GM13977 (cell line): ENCODE measurements around the gene NRSN2.
"Not testable (repeated sequence)": the region's sequence is repeated elsewhere in the genome, so short reads cannot be mapped to it uniquely, and the experiment has no call there.

Experiments used
- DNase-seq: peaks from one replicate; pipeline ENCODE4 v3.0.0; 2012; ENCODE audit warnings: low spot score
- in situ Hi-C: fragments of 300-500 bp; cut with MboI; formaldehyde crosslinking; loops from one replicate; pipeline ENCODE4 v1.12.0; 2022; ENCODE audit warnings: low sequenced_read_pairs, low pct_unique_long_range_greater_than_20kb, mixed read lengths, inconsistent platforms; ENCODE audit not compliant: unreplicated experiment
- TF ChIP-seq, protein P1 (sequence below): IDR thresholded peaks from 2 replicates; pipeline ENCODE4 v1.5.1; 2012; ENCODE audit warnings: mild to moderate bottlenecking, control low read depth; ENCODE audit not compliant: insufficient read depth; ENCODE audit errors: extremely low read depth, missing control alignments

Gene NRSN2

DNA sequence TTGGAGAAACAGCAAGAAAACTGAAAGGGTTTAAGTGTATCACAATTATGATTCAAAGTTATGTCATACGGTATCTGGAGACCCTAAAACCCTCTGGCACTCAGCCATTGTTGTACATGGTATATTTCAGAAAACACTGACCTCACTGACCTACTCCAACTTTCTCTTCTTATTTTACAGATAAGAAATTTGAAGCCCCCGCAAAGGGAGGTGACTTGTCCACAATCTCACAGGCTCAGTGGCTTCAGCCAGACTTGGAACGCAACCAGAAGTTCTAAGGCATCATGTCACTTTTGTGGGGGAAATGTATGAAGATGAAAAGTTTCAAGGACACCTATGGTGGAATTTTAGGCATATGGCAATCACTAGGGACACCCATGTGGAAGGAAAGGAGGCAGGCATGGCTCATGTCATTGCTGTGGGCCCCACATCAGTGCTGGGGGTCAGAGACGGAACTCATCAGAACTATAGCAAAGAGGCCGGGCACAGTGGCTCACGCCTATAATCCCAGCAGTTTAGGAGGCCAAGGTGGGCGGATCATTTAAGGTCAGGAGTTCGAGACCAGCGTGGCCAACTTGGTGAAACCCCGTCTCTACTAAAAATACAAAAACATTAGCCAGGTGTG lies 28.5 kb downstream of the NRSN2 start:
- TF ChIP-seq, protein P1, sequence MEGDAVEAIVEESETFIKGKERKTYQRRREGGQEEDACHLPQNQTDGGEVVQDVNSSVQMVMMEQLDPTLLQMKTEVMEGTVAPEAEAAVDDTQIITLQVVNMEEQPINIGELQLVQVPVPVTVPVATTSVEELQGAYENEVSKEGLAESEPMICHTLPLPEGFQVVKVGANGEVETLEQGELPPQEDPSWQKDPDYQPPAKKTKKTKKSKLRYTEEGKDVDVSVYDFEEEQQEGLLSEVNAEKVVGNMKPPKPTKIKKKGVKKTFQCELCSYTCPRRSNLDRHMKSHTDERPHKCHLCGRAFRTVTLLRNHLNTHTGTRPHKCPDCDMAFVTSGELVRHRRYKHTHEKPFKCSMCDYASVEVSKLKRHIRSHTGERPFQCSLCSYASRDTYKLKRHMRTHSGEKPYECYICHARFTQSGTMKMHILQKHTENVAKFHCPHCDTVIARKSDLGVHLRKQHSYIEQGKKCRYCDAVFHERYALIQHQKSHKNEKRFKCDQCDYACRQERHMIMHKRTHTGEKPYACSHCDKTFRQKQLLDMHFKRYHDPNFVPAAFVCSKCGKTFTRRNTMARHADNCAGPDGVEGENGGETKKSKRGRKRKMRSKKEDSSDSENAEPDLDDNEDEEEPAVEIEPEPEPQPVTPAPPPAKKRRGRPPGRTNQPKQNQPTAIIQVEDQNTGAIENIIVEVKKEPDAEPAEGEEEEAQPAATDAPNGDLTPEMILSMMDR = no peak
- in situ Hi-C loops = no loop called here
- no peak for DNase-seq

DNA sequence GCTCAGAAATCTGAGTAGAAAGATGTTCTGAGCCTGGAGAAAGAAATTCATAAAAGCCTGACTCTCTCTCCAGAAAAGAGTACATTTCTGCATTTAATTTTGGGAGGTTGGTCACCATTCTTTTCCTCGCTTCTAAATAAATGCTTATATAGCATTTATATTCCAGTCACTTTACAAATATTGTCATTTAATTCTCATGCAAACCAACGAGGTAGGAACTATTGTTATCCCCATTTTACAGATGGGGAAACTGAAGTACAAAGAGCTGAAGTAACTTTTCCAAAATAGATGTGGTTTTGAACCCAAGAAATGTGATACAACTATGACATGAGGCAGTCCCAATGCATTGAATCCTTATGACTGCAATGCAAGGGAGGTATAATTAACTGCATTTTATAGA lies 29.2 kb downstream of the NRSN2 start:
- in situ Hi-C loops = no loop called here
- no peak for DNase-seq
- TF ChIP-seq, protein P1 = no peak

DNA sequence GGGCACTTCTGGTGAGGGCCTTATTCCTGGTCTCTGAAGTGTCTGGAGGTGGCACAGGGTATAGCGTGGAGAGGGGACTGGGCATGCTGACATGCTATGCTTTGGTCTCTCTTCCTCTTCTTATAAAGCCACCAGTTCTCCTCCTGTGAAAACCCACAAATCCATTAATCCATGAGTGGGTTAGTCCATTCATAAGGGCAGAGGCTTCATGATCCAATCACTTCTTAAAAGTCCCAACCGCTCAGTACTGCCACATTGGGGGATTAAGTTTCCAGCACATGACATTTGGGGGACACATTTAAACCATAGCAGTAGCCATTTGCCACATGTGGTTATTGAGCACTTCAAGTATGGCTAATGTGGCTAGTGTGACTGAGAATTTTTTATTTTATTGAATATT lies 29.8 kb downstream of the NRSN2 start:
- DNase-seq = no peak
- TF ChIP-seq, protein P1 = no peak
- in situ Hi-C loops = no loop called here

DNA sequence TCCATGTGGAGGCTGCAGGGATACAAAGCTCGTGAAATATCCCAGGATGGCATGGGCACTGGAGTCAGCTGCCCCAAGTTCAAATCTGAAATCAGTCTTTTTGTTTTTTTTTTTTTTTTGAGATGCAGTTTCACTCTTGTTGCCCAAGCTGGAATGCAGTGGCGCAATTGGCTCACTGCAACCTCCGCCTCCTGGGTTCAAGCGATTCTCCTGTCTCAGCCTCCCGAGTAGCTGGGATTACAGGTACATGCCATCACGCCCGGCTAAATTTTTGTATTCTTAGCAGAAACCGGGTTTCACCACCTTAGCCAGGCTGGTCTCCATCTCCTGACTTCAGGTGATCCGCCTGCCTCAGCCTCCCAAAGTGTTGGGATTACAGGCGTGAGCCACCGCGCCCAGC lies 30.7 kb downstream of the NRSN2 start:
- in situ Hi-C loops = not testable (repeated sequence)

DNA sequence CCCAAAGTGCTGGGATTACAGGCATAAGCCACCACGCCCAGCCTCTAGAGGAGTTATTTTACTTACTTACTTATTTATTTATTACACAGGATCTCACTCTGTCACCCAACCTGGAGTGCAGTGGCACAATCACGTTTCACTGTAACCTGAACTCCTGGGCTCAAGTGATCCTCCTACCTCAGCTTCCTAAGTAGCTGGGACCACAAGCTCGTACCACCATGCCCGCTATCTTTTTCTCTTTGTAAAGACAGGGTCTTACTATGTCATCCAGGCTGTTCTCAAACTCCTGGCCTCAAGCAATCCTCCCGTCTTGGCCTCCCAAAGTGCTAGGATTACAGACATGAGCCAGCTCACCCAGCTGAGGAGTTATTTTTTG lies 32.0 kb downstream of the NRSN2 start:
- TF ChIP-seq, protein P1 = no peak
- no peak for DNase-seq
- in situ Hi-C loops = no loop called here

More for the DNA sequence above, 30.7 kb downstream of the NRSN2 start:
- DNase-seq = not testable (repeated sequence)

DNA sequence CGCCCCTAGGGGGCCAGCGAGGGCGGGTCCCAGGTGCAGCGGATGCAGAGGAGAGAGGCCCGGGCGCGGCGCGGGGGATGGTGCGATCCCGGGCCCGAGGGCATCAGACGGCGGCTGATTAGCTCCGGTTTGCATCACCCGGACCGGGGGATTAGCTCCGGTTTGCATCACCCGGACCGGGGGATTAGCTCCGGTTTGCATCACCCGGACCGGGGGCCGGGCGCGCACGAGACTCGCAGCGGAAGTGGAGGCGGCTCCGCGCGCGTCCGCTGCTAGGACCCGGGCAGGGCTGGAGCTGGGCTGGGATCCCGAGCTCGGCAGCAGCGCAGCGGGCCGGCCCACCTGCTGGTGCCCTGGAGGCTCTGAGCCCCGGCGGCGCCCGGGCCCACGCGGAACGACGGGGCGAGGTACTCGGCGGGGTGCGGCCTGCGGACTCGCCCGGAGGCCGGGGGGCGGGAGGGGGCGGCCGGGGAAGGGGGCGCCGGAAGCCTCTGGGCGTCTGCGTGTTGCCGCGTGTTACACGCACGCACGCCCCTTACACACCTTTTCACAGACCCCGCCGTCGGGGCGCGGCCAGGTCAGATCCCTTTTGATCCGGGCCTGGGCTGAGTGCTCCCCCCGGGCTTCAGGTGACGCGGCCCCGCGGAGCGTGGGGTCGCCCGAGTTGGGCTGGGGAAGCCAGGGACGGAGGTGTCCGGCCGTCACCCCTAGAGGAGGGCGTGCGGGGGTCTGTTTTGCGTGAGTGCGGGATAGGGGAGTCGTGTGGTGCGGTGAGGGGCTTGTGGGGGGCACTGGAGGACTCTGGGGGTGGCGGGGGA lies 34.1 kb downstream of the NRSN2 start:
- TF ChIP-seq, protein P1 = no peak
- peak; percentile 76 for DNase-seq
- in situ Hi-C loops = no loop called here

DNA sequence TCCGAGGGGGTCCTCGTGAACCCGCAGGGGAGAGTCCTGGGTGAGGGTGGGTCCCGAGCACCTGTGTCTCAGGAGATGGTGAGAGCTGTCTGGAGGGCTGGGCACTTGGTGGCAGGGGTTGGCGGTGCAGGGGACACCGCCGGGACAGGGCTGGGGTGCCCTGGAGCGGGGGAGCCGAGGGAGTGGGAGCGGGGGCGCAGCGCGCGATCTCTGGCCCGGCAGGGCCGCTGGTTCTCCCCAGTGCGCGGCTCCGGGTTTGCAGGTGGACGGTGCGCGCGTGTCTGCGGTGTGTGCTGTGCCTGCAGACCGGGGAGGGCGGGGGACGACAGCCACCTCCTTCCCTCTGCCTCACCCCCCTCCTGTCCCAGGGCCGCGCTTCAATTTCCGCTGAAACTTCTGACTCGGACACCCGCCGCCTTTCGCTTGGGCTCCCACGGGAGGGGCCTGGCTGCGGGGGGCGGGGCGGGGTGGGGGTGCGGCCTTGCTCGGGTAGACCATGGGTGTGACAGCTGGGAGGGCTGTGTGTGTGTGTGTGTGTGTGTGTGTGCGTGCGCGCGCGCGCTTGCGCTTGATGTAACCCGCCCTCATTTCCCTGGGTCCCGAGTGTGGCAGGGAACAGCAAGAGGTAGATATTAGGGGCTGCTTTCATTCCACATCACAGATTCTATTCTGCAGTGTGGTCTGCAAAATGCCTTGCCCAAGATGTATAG lies 34.8 kb downstream of the NRSN2 start:
- in situ Hi-C loops = no loop called here
- TF ChIP-seq, protein P1 = no peak

More for the DNA sequence above, 34.8 kb downstream of the NRSN2 start:
- peak; percentile 91 for DNase-seq
